Endothelial cell of umbilical vein (primary cell): ENCODE measurements around the gene MARK4. TPM values are rescaled to one million over a fixed set of nuclear protein-coding genes. Genes with fewer than 3 reads are reported as not detected.

Source experiments
- BruUV-seq: library from RNA; stranded (reverse); fragments of 400-500 nt; replicated peaks from 2 replicates; lab custom pipeline; 2021; lab: Mats Ljungman, UMichigan
- CTCF ChIA-PET: fragments of 300-600, 350-600 bp; sonication (Branson Sonifier 250); formaldehyde crosslinking; loops from one replicate; lab custom pipeline; 2021; ENCODE audit warnings: antibody characterized with exemption, inconsistent platforms; lab: Charles Lee
- POLR2A ChIA-PET: fragments of 300-600, 350-600 bp; sonication (Branson Sonifier 250); formaldehyde crosslinking; loops from one replicate; lab custom pipeline; 2021; ENCODE audit warnings: antibody characterized with exemption, inconsistent platforms; lab: Charles Lee
- DNase-seq: peaks from one replicate; pipeline ENCODE4 v3.0.0-alpha.2; 2011; ENCODE audit warnings: low read depth, low spot score
- FAIRE-seq: peaks from 2 replicates; lab custom pipeline; 2011; peaks lifted over from hg19 to GRCh38; lab: Jason Lieb, UNC
- H2AFZ ChIP-seq: 2 replicates; pipeline ENCODE4 v1.6.0; 2012; ENCODE audit warnings: low read depth, low read length, control low read depth, inconsistent platforms
- H3K27ac ChIP-seq: 2 replicates; pipeline ENCODE4 v1.5.1; 2011; ENCODE audit warnings: low read depth, mild to moderate bottlenecking, control low read depth, low read length, moderate library complexity; ENCODE audit not compliant: insufficient read depth
- H3K27me3 ChIP-seq, 2 experiments: 2 replicates each; pipeline versions ENCODE4 v1.6.0 to v1.6.1; 2011; ENCODE audit warnings: low read length in 2 of 2, mixed read lengths in 1 of 2; ENCODE audit not compliant: control insufficient read depth in 2 of 2, insufficient read depth in 2 of 2
- H3K36me3 ChIP-seq, 2 experiments: 2 replicates in 1 of 2; 3 replicates in 1 of 2; pipeline ENCODE4 v1.5.1; 2011; ENCODE audit warnings: low read length in 2 of 2, mild to moderate bottlenecking in 1 of 2, moderate library complexity in 1 of 2; ENCODE audit not compliant: control insufficient read depth in 2 of 2, insufficient read depth in 2 of 2; ENCODE audit errors: extremely low read depth in 1 of 2
- H3K4me1 ChIP-seq: 3 replicates; pipeline ENCODE4 v1.5.1; 2011; ENCODE audit warnings: mild to moderate bottlenecking, low read length; ENCODE audit not compliant: control insufficient read depth, insufficient read depth; ENCODE audit errors: extremely low read depth
- H3K4me2 ChIP-seq: 2 replicates; pipeline ENCODE4 v1.6.1; 2011; ENCODE audit warnings: low read length, control low read depth, mixed read lengths; ENCODE audit not compliant: insufficient read depth
- H3K4me3 ChIP-seq, 3 experiments: fragments of 200-600 bp in 1 of 3; sonication (generic), shearing (Covaris generic) in 1 of 3; replicated peaks in 1 of 3; 2 replicates each; pipeline ENCODE4 v1.5.1; 2011 to 2016; ENCODE audit warnings: control low read depth in 3 of 3, low read length in 3 of 3, mild to moderate bottlenecking in 2 of 3, inconsistent platforms in 1 of 3, low read depth in 1 of 3, moderate library complexity in 1 of 3; ENCODE audit not compliant: insufficient read depth in 1 of 3
- H3K79me2 ChIP-seq: 2 replicates; pipeline ENCODE4 v1.6.0; 2012; ENCODE audit warnings: low read length, inconsistent platforms; ENCODE audit not compliant: control insufficient read depth, insufficient read depth
- H3K9ac ChIP-seq: replicated peaks from 2 replicates; pipeline ENCODE3; 2011; ENCODE audit warnings: low read length, control low read depth; ENCODE audit not compliant: insufficient read depth; ENCODE audit errors: extremely low read depth
- H3K9me1 ChIP-seq: replicated peaks from 3 replicates; pipeline ENCODE4 v1.6.0; 2011; ENCODE audit warnings: mild to moderate bottlenecking, low read length; ENCODE audit not compliant: control insufficient read depth, insufficient read depth; ENCODE audit errors: extremely low read depth
- H3K9me3 ChIP-seq: replicated peaks from 2 replicates; pipeline ENCODE4 v1.5.1; 2012; ENCODE audit warnings: low read length, inconsistent platforms; ENCODE audit not compliant: control insufficient read depth, insufficient read depth
- H4K20me1 ChIP-seq: replicated peaks from 2 replicates; pipeline ENCODE3; 2011; ENCODE audit warnings: mild to moderate bottlenecking, low read length; ENCODE audit not compliant: control insufficient read depth, insufficient read depth; ENCODE audit errors: extremely low read depth
- CTCF ChIP-seq, 2 donors: IDR thresholded peaks; 1 replicate in 1 of 2; 2 replicates in 1 of 2; pipeline ENCODE4 v1.5.1; 2011; ENCODE audit warnings: low read length in 2 of 2, mild to moderate bottlenecking in 2 of 2, moderate library complexity in 2 of 2, control low read depth in 1 of 2, inconsistent platforms in 1 of 2, low read depth in 1 of 2; ENCODE audit not compliant: insufficient read depth in 1 of 2; ENCODE audit errors: extremely low read depth in 1 of 2
- GATA2 ChIP-seq: IDR thresholded peaks from 2 replicates; pipeline ENCODE4 v1.7.0; 2011; ENCODE audit warnings: low read depth, mild to moderate bottlenecking, moderate library complexity, mixed read lengths, low read length; ENCODE audit not compliant: insufficient read length, insufficient read depth
- POLR2A ChIP-seq: IDR thresholded peaks from 2 replicates; pipeline ENCODE4 v1.6.1; 2012; ENCODE audit warnings: low read depth, mild to moderate bottlenecking, control low read depth, low read length
- POLR2AphosphoS5 ChIP-seq: IDR thresholded peaks from 2 replicates; pipeline ENCODE4 v1.6.1; 2012; ENCODE audit warnings: low read depth, mild to moderate bottlenecking, control low read depth, low read length, moderate library complexity; ENCODE audit not compliant: insufficient read depth
- dilution Hi-C: fragments of 300-500 bp; cut with MboI; formaldehyde crosslinking; loops from one replicate; pipeline ENCODE4 v1.15.0; 2019; ENCODE audit warnings: low sequenced_read_pairs; ENCODE audit not compliant: extremely low pct_ligation_motif_present
- intact Hi-C: fragments of 100-400 bp; cut with micrococcal nuclease; formaldehyde crosslinking; loops from one replicate; pipeline ENCODE4 v1.10.0; 2022
- polyA plus RNA-seq, 4 experiments: library from polyadenylated mRNA; depleted of rRNA in 3 of 4; stranded (reverse) in 3 of 4; unstranded in 1 of 4; fragments of >200 nt; gene quantifications; 2 replicates each; pipeline versions ENCODE4 v1.2.1 to v1.2.3, GENCODE V29; 2011 to 2012; ENCODE audit warnings: missing spikeins in 1 of 4
- total RNA-seq: library from RNA; stranded (reverse); gene quantifications from 2 replicates; pipeline ENCODE4 v1.2.3, GENCODE V29; 2021
- TF ChIP-seq, protein P1 (sequence below): IDR thresholded peaks from 2 replicates; pipeline ENCODE4 v1.6.1; 2011; ENCODE audit not compliant: insufficient read depth, insufficient read length

MARK4 gene
- total and polyA plus RNA-seq, 2 donors (not counting 3 experiments of a cell fraction or from before 2014, with no cell fraction given), result 13.9 to 51.6 TPM

DNA sequence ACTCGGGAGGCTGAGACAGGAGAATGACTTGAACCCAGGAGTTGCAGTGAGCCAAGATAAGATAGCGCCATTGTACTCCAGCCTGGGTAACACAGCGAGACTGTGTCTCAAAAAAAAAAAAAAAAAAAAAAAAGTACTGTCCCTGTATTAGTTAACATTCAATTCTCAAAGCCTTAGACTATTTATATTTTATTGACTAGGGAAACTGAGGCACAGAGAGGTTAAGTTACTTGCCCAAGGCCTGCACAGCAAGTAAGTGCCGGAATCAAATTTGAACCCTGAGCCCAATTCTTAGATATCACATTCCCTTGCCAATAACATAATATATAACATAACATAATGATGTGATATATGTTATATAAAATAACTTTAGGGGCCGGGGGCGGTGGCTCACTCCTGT is 88.6 kb downstream of the MARK4 start:
- DNase-seq (no peak), FAIRE-seq (no peak)
- H2AFZ ChIP-seq, result no peak overlapping the region
- H3K4me2 ChIP-seq, result no peak overlapping the region
- H3K27me3 ChIP-seq, result peaks cover 5% of the 10 kb centered on the region in 2 experiments
- no peaks in the 10 kb centered on the region for H3K36me3 ChIP-seq
- TF ChIP-seq, protein P1, sequence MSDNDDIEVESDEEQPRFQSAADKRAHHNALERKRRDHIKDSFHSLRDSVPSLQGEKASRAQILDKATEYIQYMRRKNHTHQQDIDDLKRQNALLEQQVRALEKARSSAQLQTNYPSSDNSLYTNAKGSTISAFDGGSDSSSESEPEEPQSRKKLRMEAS, result no peak
- TF ChIP-seq CTCF (IDR thresholded peaks at IDR 0.05; ENCODE audit: extremely low read depth in 1 of 2, insufficient read depth in 1 of 2, low read depth in 1 of 2, low read length in 2 of 2) (no peak), POLR2A (no peak), POLR2AphosphoS5 (no peak), GATA2 (no peak)
- H3K27ac ChIP-seq, result no peak overlapping the region
- no peak overlapping the region for H3K4me3 ChIP-seq
- ChIA-PET POLR2A (no interaction called here), CTCF (interaction anchor here (0.8 to 5.1 kb wide), 10 partner anchors 12 to 437 kb away, joined by 3 to 76 read pairs (median 4); partner anchors contain the start of genes BLOC1S3 and TRAPPC6A)
- intact Hi-C loops, result loop anchor here (2.0 to 5.0 kb wide), 2 partner anchors 152 to 177 kb away; no protein-coding TSS in a partner anchor
- H3K4me1 ChIP-seq, result peaks cover 5% of the 10 kb centered on the region
- no peaks in the 10 kb centered on the region for H3K79me2 ChIP-seq
- no peaks in the 10 kb centered on the region for H3K9me3 ChIP-seq
- H3K9me1 ChIP-seq, result no peaks in the 10 kb centered on the region
- no peak overlapping the region for H3K9ac ChIP-seq
- dilution Hi-C loops, result no loop called here
- H4K20me1 ChIP-seq, result no peaks in the 10 kb centered on the region
- no TSS peak for BruUV-seq
